ENCODE measurements around the gene SF3B1. TPM values are rescaled to one million over a fixed set of nuclear protein-coding genes. Genes with fewer than 3 reads are reported as not detected.
A peak's percentile ranks its signal among the peaks of the same experiment; 100 is the strongest.
"Not testable (repeated sequence)": the region's sequence is repeated elsewhere in the genome, so short reads cannot be mapped to it uniquely, and the experiment has no call there.

SF3B1 gene, protein sequence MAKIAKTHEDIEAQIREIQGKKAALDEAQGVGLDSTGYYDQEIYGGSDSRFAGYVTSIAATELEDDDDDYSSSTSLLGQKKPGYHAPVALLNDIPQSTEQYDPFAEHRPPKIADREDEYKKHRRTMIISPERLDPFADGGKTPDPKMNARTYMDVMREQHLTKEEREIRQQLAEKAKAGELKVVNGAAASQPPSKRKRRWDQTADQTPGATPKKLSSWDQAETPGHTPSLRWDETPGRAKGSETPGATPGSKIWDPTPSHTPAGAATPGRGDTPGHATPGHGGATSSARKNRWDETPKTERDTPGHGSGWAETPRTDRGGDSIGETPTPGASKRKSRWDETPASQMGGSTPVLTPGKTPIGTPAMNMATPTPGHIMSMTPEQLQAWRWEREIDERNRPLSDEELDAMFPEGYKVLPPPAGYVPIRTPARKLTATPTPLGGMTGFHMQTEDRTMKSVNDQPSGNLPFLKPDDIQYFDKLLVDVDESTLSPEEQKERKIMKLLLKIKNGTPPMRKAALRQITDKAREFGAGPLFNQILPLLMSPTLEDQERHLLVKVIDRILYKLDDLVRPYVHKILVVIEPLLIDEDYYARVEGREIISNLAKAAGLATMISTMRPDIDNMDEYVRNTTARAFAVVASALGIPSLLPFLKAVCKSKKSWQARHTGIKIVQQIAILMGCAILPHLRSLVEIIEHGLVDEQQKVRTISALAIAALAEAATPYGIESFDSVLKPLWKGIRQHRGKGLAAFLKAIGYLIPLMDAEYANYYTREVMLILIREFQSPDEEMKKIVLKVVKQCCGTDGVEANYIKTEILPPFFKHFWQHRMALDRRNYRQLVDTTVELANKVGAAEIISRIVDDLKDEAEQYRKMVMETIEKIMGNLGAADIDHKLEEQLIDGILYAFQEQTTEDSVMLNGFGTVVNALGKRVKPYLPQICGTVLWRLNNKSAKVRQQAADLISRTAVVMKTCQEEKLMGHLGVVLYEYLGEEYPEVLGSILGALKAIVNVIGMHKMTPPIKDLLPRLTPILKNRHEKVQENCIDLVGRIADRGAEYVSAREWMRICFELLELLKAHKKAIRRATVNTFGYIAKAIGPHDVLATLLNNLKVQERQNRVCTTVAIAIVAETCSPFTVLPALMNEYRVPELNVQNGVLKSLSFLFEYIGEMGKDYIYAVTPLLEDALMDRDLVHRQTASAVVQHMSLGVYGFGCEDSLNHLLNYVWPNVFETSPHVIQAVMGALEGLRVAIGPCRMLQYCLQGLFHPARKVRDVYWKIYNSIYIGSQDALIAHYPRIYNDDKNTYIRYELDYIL
- total RNA-seq: 115 and 141 TPM in 2 replicates

GRCh38 chr2:197434541-197435513 lies at the start of gene SF3B1:
TSS of gene SF3B1 (minus strand) at chr2:197435028. CDS start at chr2:197434999, 29 bp downstream.
- no peak for FAIRE-seq
- H3K27me3 ChIP-seq (ENCODE audit: control insufficient read depth, insufficient read depth, low read length): no peaks in the 10 kb centered on the region
- peak; percentile 97 for DNase-seq (ENCODE audit: low read depth)
- TF ChIP-seq CTCF (IDR thresholded peaks at IDR 0.05; ENCODE audit: insufficient read depth, low read length, severe bottlenecking): no peak
- no peaks in the 10 kb centered on the region for H3K36me3 ChIP-seq (ENCODE audit: control insufficient read depth, insufficient read depth, low read length)
- peak within 1 kb of the TSS; percentile 77 for H3K4me3 ChIP-seq (ENCODE audit: low read depth, low read length)

- not testable (repeated sequence) for FAIRE-seq; DNase-seq (ENCODE audit: low read depth); H3K27me3 ChIP-seq (ENCODE audit: control insufficient read depth, insufficient read depth, low read length); H3K4me3 ChIP-seq (ENCODE audit: low read depth, low read length); H3K36me3 ChIP-seq (ENCODE audit: control insufficient read depth, insufficient read depth, low read length)
These were observed 49.4 kb upstream of the SF3B1 start for GRCh38 chr2:197484248-197484647.

DNA sequence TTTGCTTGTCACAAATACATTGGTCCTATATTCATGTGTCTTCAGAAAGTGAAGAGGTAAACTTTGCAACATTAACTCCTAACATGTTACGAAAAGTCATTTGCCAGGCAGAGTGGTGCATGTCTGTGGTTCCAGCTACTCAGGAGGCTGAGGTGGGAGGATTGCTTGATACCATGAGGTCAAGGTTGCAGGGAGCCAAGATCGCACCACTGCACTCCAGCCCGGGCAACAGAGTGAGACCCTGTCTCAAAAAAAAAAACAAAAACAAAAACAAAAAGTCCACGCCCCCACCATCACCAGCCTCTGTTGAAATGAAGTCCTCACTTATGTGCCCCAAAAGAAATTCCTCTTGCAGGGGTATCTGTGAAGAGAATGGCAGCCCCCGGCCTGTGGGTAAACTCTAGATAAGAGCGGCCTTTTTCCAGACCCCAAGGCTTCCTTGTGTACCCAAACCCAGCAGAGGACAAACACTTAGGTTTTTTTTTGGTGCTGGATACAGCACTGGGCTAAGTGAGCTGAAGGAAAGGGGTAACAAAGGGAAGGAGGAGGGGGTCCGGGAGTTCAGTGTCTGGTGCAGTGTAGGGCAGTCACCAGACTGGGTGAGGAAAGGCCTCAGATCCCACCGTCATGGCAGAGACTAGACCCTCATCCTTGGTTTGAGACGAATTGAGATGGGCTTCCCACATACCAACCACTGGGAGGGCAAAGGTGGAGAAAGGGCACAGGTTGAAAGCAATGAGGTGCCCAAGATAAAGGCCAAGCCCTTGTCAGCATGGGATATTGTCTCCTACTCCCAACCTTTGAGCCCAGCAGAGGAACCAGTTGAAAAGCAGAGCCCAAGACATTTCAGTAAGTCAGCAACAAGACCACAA lies 45.6 kb upstream of the SF3B1 start:
- H3K27me3 ChIP-seq (ENCODE audit: control insufficient read depth, insufficient read depth, low read length): no peaks in the 10 kb centered on the region
- H3K36me3 ChIP-seq (ENCODE audit: control insufficient read depth, insufficient read depth, low read length): peaks cover 2% of the 10 kb centered on the region
- no peak overlapping the region for H3K4me3 ChIP-seq (ENCODE audit: low read depth, low read length)
- FAIRE-seq (no peak), DNase-seq (ENCODE audit: low read depth) (no peak)
- no peak for TF ChIP-seq CTCF (IDR thresholded peaks at IDR 0.05; ENCODE audit: insufficient read depth, low read length, severe bottlenecking)

GRCh38 chr2:197477797-197478196 lies 43.0 kb upstream of the SF3B1 start:
- DNase-seq (ENCODE audit: low read depth): no peak
- TF ChIP-seq CTCF (IDR thresholded peaks at IDR 0.05; ENCODE audit: insufficient read depth, low read length, severe bottlenecking): no peak
- Histone ChIP-seq H3K36me3 (ENCODE audit: control insufficient read depth, insufficient read depth, low read length) (peaks cover 7% of the 10 kb centered on the region), H3K4me3 (ENCODE audit: low read depth, low read length) (no peak overlapping the region), H3K27me3 (ENCODE audit: control insufficient read depth, insufficient read depth, low read length) (no peaks in the 10 kb centered on the region)
- FAIRE-seq: no peak

DNA sequence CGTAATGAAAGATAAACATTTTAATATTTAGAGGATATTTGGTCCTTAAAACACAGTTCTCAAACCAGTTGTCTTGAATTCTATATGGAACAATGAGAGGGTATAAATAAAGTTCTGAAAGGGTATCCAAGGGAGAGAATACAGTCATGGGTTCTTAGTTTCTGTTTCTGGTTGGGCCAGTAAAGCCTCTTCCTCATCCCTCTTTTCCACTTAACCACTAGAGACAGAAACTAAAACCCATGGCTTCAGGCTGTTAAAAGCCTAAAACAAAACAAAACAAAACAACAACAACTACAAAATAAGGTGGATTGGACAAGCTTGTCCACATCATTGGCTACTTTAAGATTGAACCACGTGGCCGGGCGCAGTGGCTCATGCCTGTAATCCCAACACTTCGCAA lies 37.3 kb upstream of the SF3B1 start:
- DNase-seq (ENCODE audit: low read depth): no peak
- no peak overlapping the region for H3K4me3 ChIP-seq (ENCODE audit: low read depth, low read length)
- no peaks in the 10 kb centered on the region for H3K27me3 ChIP-seq (ENCODE audit: control insufficient read depth, insufficient read depth, low read length)
- FAIRE-seq: no peak
- peaks cover 7% of the 10 kb centered on the region for H3K36me3 ChIP-seq (ENCODE audit: control insufficient read depth, insufficient read depth, low read length)
- no peak for TF ChIP-seq CTCF (IDR thresholded peaks at IDR 0.05; ENCODE audit: insufficient read depth, low read length, severe bottlenecking)

Data from bronchial epithelial cell (primary cell).